Measurements from ENCODE around the gene AVEN.

- TF ChIP-seq CTCF (IDR thresholded peaks at IDR 0.05) (no peak), POLR2A (IDR thresholded peaks at IDR 0.05) (no peak)
These were observed at the start of gene AVEN for GRCh38 chr15:34038871-34039789.

Data from heart left ventricle (tissue), 13 donors.